HG03354 (cell line): ENCODE data around the gene ARF5.
"Not testable (repeated sequence)": the region's sequence is repeated elsewhere in the genome, so short reads cannot be mapped to it uniquely, and the experiment has no call there.

Experiments used
- ATAC-seq: cut with Tn5 transposase; IDR thresholded peaks from one replicate; pipeline ENCODE4 v1.9.1; 2021; ENCODE audit warnings: mild to moderate bottlenecking; ENCODE audit not compliant: unreplicated experiment, poor library complexity, severe bottlenecking

Gene ARF5

GRCh38 chr7:127588019-127588696 lies at the start of gene ARF5:
TSS of gene ARF5 (plus strand) at chr7:127588411. CDS start at chr7:127588499, 88 bp downstream.
- peak; percentile 79 for ATAC-seq

DNA sequence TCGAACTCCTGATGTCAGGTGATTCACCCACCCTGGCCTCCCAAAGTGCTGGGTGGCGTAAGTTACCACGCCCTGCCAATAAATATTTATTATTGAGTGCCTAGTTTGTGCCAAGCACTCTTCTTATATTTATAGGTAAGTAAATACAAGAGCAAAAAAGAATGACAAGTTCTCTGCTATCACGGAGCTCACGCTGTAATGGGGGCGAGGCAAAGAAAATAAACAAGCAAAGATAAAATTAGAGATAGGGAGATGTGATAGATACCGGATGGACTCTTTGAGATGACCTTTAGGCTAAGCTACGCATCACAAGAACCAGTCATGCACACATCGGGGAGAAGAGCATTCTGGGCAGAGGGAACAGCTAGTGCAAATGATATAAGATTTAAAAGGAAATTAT lies 49.1 kb upstream of the ARF5 start:
- no peak for ATAC-seq

DNA sequence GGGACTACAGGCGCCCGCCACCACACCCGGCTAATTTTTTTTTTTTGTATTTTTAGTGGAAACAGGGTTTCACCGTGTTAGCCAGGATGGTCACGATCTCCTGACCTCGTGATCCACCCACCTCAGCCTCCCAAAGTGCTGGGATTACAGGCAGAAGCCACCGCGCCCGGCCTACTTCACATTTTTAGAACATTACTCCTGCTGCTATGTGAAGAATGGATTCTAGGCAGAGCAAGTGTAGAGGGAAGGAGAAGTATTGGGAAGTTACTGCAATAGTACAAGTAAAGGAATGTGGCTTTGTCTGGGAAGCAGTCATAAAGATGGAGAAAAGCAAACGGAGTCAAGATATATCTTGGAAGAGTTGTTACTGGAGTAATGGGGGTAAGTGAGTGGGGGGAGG lies 47.8 kb upstream of the ARF5 start:
- ATAC-seq, result not testable (repeated sequence)

DNA sequence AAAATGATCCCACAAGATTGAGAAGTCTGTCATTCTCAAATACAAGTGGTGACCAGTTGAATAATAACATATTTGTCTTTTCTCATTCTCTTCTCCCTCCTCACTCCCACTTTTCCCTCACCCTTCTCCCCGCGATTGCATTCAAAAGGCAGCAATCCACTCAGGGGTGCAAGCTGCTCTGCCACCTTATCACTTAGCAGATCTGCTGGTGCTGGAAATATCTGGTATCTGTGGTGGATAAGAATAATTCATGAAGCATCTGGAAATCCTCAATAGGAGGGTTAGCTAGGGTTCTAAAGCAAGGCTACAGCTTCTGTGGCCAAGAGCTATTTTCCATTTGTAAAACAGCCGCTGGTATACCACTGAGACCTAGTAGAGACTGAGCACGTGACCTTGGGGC lies 46.7 kb upstream of the ARF5 start:
- no peak for ATAC-seq

- no peak for ATAC-seq
These were observed 41.9 kb upstream of the ARF5 start for GRCh38 chr7:127546313-127546712.

DNA sequence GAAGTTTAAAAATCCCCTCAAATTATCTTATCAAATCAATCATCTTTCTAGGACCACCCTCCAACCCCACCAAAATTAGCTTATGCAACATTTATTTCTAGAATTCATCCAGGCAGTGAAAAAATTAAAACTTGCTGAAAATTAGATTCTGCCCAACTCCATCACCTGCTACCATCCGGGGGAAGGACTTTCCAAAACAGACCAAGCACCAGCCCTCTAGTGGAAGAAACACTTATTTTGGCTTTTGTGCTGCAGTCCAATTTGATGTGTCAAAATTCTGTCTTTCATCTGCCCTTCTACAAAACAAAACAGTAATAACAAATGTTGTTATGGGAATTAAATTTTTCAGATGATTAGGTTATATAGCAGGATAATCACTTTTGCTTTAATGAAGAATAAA lies 38.0 kb upstream of the ARF5 start:
- no peak for ATAC-seq

GRCh38 chr7:127551941-127552340 lies 36.3 kb upstream of the ARF5 start:
- no peak for ATAC-seq

DNA sequence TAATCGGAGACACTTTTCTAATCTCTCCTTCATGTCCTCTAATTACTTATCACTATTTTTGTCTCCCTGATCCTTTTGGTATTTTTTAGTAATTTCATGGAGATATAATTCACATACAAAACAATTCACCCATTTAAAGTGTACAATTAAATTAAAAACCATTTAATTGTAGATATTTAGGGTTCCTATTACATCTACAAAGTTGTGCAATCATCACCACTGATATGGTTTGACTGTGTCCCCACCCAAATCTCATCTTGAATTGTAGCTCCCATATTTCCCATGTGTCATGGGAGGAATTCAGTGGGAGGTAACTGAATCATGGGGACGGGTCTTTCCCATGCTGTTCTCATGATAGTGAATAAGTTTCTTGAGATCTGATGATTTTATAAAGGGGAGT lies 31.8 kb upstream of the ARF5 start:
- ATAC-seq, result no peak

DNA sequence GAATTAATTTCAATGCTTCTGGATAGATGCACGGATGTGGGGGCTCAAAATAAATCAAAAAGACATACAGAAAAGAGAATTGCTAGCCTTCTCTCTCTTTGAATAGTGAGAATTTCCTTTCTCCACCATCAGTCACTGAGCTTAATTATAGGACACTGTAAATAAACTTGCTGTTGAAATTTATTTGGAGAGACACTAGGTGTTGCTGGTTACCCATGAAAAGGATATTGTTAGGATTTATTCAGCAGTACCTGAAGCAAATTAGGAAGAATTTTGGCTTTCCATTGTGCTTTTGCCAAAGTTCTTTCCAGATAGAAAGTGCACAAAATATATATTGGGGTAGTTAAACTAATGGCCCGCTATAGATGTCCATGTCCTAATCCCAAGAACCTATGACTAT lies 30.4 kb upstream of the ARF5 start:
- no peak for ATAC-seq

DNA sequence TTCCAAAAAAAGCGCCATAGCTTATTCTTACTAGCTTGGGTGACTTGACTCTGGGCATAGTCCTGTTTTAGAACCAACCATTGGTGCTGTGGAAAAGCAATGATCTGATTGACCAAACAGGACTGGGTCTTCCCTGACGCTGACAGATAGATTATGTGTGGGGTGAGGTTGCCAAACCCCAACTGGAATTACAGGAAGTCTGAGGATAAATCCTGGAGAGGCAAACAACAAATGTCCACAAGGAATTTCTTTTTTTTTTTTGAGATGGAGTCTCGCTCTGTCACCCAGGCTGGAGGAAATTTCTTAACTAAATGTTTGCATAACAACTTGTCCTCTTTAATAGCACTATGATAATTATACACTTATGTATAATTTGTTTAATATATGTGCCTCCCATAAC lies 22.0 kb upstream of the ARF5 start:
- no peak for ATAC-seq

- ATAC-seq, result not testable (repeated sequence)
These were observed 20.2 kb upstream of the ARF5 start for GRCh38 chr7:127568034-127568433.

DNA sequence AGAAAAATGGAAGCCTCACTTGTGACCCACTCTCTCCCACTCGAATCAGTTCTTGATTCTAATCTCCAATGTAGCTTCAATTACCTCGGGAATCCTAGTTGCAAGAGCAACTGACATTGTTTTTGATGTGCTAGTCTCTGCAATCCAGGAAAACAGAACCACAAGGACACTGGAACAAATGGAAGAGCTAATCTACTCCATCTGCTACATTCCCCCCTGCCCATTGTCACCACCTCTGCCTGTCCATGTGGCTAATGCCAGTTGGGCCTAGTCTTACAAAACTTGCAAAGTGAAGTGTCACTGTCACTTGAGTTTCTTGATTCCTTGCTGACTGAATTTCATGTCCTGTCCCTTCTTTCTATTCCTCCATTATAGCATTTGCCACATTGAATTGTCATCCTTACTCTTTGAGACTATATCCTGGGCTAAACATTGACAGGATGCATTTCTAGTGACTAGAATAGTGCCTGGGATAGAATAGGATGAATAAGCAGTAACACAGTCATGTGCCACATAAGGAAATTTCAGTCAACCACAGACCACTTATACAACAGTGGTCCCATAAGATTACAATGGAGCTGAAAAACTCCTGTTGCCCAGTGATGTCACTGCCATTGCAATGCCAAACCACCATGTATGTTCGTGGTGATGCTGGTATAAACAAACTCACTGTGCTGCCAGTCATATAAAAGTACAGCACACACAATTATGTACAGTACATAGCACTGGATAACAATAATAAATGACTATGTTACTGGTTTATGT lies 16.3 kb upstream of the ARF5 start:
- no peak for ATAC-seq

DNA sequence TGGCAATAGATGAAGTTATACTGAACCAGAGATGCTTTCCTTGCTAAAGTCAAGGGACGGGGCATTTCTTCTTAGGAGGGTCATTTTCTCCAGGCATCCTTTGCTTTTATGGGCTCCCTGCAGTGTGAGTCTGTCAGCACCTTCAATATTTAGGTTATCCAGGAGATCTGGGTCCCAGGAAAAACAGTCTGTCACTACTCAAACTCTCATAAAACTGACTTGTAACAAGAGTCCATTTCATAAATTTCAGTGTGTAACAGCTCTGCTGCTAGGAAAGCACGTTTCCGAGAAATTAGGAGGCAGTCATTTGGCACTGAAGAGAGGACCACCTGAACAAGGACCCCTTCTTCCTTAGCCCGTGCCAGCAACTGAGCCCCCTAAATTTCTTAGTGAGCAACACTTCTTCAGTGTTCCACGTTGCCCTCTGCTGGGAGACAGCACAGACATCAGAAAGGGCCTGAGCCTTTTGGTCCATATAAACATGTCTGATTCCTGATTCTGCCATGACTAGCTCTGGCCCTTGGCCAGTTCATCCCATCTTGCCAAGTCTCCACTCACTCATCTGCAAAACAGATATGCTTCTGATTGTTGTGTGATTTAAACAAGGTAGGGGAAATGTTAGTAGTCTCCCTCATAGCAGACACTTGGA lies 10.1 kb upstream of the ARF5 start:
- ATAC-seq, result no peak

DNA sequence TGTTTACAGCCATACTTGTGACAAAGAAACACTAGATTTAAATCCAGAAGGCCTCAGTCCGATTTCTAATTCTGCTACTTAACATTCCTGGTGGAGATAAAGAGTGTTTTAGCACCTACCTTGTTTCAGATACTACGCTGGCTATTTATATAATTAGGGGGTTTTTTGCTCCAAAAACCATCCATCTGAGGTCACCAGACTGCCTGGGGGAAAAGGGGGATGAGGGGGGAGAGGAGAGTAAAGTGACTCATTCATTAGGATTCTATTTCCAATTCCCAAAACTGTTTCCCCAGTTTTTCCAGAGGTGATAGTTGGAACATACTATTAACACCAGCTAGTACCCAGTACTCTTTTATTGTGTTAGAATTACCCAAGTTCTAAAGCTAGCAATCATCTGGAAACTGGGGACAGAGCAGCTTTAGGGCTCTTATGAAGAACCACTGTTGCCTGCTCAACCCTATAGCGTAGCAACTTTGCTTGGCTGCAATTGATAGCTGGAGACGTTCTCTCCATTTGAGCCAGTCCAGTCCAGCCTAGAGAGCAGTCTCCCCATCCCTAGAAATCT lies 9.4 kb upstream of the ARF5 start:
- no peak for ATAC-seq

DNA sequence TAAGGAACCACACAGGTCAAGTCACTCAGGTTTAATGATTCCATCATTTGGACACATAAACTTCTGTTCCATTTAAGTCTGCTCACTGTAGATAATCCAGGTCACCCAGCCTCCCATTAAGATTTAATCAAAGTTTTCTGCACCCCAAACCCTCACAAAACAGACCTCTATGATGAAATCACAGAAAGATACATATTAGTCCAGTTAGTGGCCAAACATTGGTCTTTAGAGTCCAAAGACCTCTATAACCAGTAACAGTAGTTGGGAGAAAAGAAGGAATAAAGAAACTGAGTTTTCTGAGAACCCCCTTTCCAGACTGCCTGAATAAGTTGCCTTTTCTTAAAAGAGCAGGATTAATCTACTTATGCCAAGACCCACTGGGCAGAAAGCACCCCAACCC lies 7.6 kb upstream of the ARF5 start:
- ATAC-seq, result no peak

DNA sequence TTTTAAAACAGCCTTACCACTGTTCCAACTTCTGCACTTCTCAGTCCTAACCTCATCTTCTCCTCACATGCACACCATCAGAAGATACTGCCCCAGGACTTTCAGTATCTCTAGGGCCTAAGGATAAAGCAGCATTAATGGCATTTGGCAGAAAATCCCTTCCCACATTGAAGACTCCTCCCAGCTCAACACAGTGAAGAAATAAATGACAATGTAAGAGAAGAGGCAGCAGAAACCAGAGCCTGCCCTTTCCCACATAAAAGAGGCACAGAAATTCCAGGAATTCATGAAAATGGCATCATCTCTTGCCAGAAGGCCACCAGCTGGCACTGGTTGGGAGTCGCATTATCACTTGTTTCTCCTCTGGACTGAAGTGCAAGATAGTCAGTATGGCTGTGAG lies 6.5 kb upstream of the ARF5 start:
- ATAC-seq, result no peak

- ATAC-seq, result no peak
These were observed 5.8 kb upstream of the ARF5 start for GRCh38 chr7:127582361-127582760.

DNA sequence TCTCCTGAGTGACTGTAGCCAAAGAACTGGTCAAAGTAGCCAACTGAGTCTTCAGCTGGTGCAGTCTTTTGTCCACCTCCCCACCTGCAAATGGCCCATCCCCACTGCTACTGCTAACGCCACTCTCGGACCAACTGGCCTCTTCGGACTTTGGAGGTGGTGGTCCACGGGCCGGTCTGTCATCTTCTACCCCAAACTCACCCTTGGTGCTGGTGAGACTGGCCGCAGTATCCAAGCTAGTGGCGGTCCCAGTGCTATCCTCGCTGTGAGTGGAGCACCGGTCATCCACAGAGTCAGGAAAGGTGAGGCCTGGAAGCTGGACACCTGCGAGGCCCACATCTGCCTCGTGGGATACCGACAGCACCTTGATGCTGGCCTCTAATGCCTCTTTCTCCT lies 3.6 kb upstream of the ARF5 start:
- no peak for ATAC-seq

DNA sequence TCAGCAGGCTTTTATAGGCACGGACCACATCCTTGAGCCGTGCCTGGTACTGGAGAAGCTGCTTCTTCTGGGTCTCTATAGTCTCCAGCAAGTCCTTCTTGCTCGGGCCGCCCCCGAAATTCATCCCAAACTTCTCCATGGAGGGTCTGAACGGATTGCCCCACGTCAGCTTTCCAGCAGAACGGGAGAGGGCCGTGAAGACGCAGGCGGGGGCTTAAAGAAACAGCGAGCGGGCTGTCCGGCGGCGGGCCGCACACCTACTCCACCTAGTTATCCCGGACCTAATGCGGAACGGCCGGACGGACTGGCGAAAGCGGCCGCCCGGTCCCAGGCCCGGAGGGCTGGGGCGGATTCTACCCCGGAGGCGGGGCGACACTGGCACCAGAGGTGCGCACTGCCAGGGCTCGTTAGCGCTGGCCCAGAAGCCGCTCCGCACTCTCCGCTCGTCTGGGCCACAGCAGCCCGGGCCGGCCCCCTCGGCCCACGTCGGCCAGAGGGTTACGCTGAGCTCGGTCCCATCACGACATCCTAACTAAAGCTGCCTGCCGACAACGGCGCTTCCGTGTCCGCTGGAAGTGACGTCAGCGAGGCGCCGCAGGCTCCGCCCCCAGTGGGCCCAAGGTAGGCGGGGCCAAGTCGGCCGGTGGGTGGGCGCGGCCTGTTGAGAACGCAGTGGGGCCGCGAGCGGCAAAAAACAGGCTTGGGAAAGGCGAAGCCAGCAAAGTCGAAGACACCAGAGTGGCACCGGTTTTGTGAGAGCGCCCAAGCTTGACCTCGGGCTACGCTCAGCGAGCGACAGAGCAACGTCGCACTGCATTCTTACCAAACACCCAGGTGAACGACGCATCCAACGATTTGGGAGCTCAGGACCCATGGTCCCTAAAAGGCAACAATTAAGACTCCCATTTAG lies 2.9 kb upstream of the ARF5 start, which contains the start of gene GCC1:
Gene GCC1, minus strand, starts transcription at position 553 of the 910 bp plus-strand sequence. Its CDS starts 414 bp downstream, at position 139.
- ATAC-seq, result peak; percentile 83

GRCh38 chr7:127586346-127586745 lies 1.9 kb upstream of the ARF5 start:
- ATAC-seq, result no peak
